IPS DF 6.9 (cell line): ENCODE data around the gene AZU1.
"Not testable (repeated sequence)": the region's sequence is repeated elsewhere in the genome, so short reads cannot be mapped to it uniquely, and the experiment has no call there.

Experiments used
- DNase-seq: peaks from one replicate; pipeline ENCODE4 v3.0.0-alpha.2; 2013; ENCODE audit warnings: low read depth, low spot score
- H3K27ac ChIP-seq: one replicate; pipeline ENCODE4 v1.5.1; 2013; ENCODE audit warnings: low read length, control low read depth
- H3K27me3 ChIP-seq: 2 replicates; pipeline ENCODE4 v1.6.1; 2013; ENCODE audit warnings: mild to moderate bottlenecking, low read length; ENCODE audit not compliant: control insufficient read depth, insufficient read depth
- H3K36me3 ChIP-seq: 2 replicates; pipeline ENCODE4 v1.6.1; 2013; ENCODE audit warnings: low read length; ENCODE audit not compliant: control insufficient read depth, insufficient read depth
- H3K4me1 ChIP-seq: 2 replicates; pipeline ENCODE4 v1.6.1; 2013; ENCODE audit warnings: low read length; ENCODE audit not compliant: control insufficient read depth, insufficient read depth
- H3K4me3 ChIP-seq: 2 replicates; pipeline ENCODE4 v1.5.1; 2013; ENCODE audit warnings: mild to moderate bottlenecking, low read length
- H3K9me3 ChIP-seq: 2 replicates; pipeline ENCODE4 v1.6.1; 2013; ENCODE audit warnings: low read length, inconsistent platforms; ENCODE audit not compliant: control insufficient read depth, insufficient read depth
- WGBS: extraction: QIAGEN DNeasy Blood & Tissue Kit; methylation state at CpG from one replicate; pipeline ENCODE4 v1.1.7; 2013; ENCODE audit warnings: mixed read lengths, missing lambda C conversion rate; ENCODE audit not compliant: insufficient read length, insufficient coverage; 5-methylcytosine and 5-hydroxymethylcytosine counted together

Gene AZU1

GRCh38 chr19:850221-850978, 22.8 kb downstream of the AZU1 start:
- Histone ChIP-seq H3K27me3 (no peaks in the 10 kb centered on the region), H3K4me3 (no peak overlapping the region), H3K4me1 (no peaks in the 10 kb centered on the region; the same call in 1 of the 2 replicates), H3K27ac (no peak overlapping the region), H3K36me3 (no peaks in the 10 kb centered on the region; the same call in 1 of the 2 replicates), H3K9me3 (no peaks in the 10 kb centered on the region)
- DNase-seq, result no peak
- WGBS, result no CpG with 5 or more reads among the region's 28 CpGs

- no peak overlapping the region for H3K4me3 ChIP-seq
- no peaks in the 10 kb centered on the region for H3K9me3 ChIP-seq
- no peak for DNase-seq
- no peaks in the 10 kb centered on the region; the same call in 1 of the 2 replicates for H3K4me1 ChIP-seq
- H3K36me3 ChIP-seq, result no peaks in the 10 kb centered on the region; the same call in 1 of the 2 replicates
- no CpG with 5 or more reads among the region's 13 CpGs for WGBS
- H3K27me3 ChIP-seq, result no peaks in the 10 kb centered on the region
- H3K27ac ChIP-seq, result no peak overlapping the region
Observed at GRCh38 chr19:850979-851335, 23.3 kb downstream of the AZU1 start.

GRCh38 chr19:852136-853013, 24.7 kb downstream of the AZU1 start, which contains the start of gene ELANE:
Gene ELANE (plus strand): TSS chr19:852303. CDS start chr19:852329, 26 bp downstream.
- H3K27ac ChIP-seq, result no peak within 1 kb of the TSS
- H3K4me1 ChIP-seq, result no peaks in the 10 kb centered on the region; the same call in 1 of the 2 replicates
- no CpG with 5 or more reads among the region's 55 CpGs for WGBS
- DNase-seq, result no peak
- H3K36me3 ChIP-seq, result no peaks in the 10 kb centered on the region; the same call in 1 of the 2 replicates
- H3K27me3 ChIP-seq, result no peaks in the 10 kb centered on the region
- no peak within 1 kb of the TSS for H3K4me3 ChIP-seq
- no peaks in the 10 kb centered on the region for H3K9me3 ChIP-seq

GRCh38 chr19:853014-853585, 25.5 kb downstream of the AZU1 start:
- H3K27ac ChIP-seq, result no peak overlapping the region
- WGBS, result no CpG with 5 or more reads among the region's 67 CpGs
- H3K4me3 ChIP-seq, result no peak overlapping the region
- no peaks in the 10 kb centered on the region for H3K9me3 ChIP-seq
- no peak for DNase-seq
- H3K27me3 ChIP-seq, result no peaks in the 10 kb centered on the region
- H3K4me1 ChIP-seq, result no peaks in the 10 kb centered on the region; the same call in 1 of the 2 replicates
- no peaks in the 10 kb centered on the region; the same call in 1 of the 2 replicates for H3K36me3 ChIP-seq

- H3K4me3 ChIP-seq, H3K36me3 ChIP-seq, DNase-seq, H3K9me3 ChIP-seq, H3K4me1 ChIP-seq, H3K27me3 ChIP-seq, H3K27ac ChIP-seq: not testable (repeated sequence)
- WGBS, result no CpG with 5 or more reads among the region's 17 CpGs
Observed at GRCh38 chr19:853614-854220, 26.1 kb downstream of the AZU1 start.

GRCh38 chr19:854549-854948, 26.9 kb downstream of the AZU1 start:
- no peak overlapping the region for H3K4me3 ChIP-seq
- no peaks in the 10 kb centered on the region for H3K9me3 ChIP-seq
- H3K27ac ChIP-seq, result no peak overlapping the region
- no peak for DNase-seq
- H3K4me1 ChIP-seq, result peaks cover 1% of the 10 kb centered on the region; the same call in 1 of the 2 replicates
- no peaks in the 10 kb centered on the region; the same call in 1 of the 2 replicates for H3K36me3 ChIP-seq
- H3K27me3 ChIP-seq, result no peaks in the 10 kb centered on the region; the same call in 1 of the 2 replicates
- WGBS, result no CpG with 5 or more reads among the region's 6 CpGs

- H3K27me3 ChIP-seq, result no peaks in the 10 kb centered on the region; the same call in 1 of the 2 replicates
- no peak for DNase-seq
- WGBS, result no CpG with 5 or more reads among the region's 12 CpGs
- H3K4me3 ChIP-seq, result no peak overlapping the region
- H3K4me1 ChIP-seq, result peaks cover 2% of the 10 kb centered on the region; the same call in 1 of the 2 replicates
- H3K36me3 ChIP-seq, result no peaks in the 10 kb centered on the region; the same call in 1 of the 2 replicates
- no peak overlapping the region for H3K27ac ChIP-seq
- no peaks in the 10 kb centered on the region for H3K9me3 ChIP-seq
Observed at GRCh38 chr19:855142-855541, 27.5 kb downstream of the AZU1 start.

GRCh38 chr19:855566-856120, 28.0 kb downstream of the AZU1 start:
- Histone ChIP-seq H3K4me3 (no peak overlapping the region), H3K27ac (no peak overlapping the region), H3K27me3 (no peaks in the 10 kb centered on the region; the same call in 1 of the 2 replicates), H3K9me3 (no peaks in the 10 kb centered on the region), H3K4me1 (peaks cover 2% of the 10 kb centered on the region; the same call in 1 of the 2 replicates), H3K36me3 (no peaks in the 10 kb centered on the region; the same call in 1 of the 2 replicates)
- no CpG with 5 or more reads among the region's 40 CpGs for WGBS
- no peak for DNase-seq

- Histone ChIP-seq H3K27ac (no peak overlapping the region), H3K9me3 (no peaks in the 10 kb centered on the region), H3K4me3 (no peak overlapping the region), H3K27me3 (no peaks in the 10 kb centered on the region; the same call in 1 of the 2 replicates), H3K4me1 (peaks cover 6% of the 10 kb centered on the region; the same call in 1 of the 2 replicates), H3K36me3 (no peaks in the 10 kb centered on the region)
- no CpG with 5 or more reads among the region's 9 CpGs for WGBS
- DNase-seq, result no peak
Observed at GRCh38 chr19:858284-858683, 30.6 kb downstream of the AZU1 start.
